Measurements from ENCODE around the gene CARS1.

CARS1 gene

GRCh38 chr11:3057069-3057963, at the start of gene CARS1:
TSS of gene CARS1 (minus strand) at chr11:3057423. CDS start at chr11:3057367, 56 bp downstream.
- DNase-seq (ENCODE audit: low read depth in 2 of 2), result peak; percentile 93 to 96

- DNase-seq (ENCODE audit: low read depth in 2 of 2), result no peak
Observed at GRCh38 chr11:3105791-3106735, 48.8 kb upstream of the CARS1 start.

DNA sequence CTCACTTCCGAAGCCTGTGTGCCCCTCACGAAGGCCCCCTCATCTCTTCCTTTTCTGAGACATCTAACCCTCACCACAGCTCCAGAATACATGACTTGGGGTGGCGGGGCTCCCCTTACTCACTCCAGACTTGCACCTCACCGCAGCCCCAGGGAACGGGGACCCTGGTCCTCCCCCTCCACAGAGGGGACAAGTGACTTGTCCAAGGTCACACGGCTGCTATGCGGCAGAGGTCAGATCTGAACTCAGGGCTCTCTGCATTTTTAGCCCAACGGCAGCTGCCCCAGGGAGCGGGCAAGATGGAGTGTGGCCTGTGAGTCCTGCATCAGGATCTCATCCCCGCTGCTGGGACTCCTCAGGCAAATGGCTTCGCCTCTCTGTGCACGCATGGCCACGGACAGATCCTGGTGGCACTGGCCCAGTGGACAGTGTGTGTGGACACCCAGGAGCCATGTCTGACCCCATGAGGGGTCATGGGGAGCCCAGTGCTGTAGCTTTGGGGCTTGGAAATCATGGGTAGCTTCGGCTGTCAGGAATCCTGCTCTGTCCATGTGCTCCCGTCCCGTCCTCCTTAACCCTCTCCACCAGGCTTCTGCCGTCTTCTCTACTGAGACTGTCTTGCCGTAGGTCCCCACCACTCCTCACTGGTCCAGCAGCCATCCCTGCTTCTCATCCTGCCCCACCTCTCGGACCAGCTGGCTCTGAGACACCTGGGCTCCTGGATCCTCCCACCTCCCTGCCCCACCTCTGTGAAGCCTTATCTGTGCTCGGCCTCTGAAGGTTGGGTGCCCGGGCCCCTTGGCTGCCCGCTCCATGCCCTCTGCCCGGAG, 48.0 kb upstream of the CARS1 start:
- no peak for DNase-seq (ENCODE audit: low read depth in 2 of 2)

GRCh38 chr11:3104051-3104714, 47.0 kb upstream of the CARS1 start:
- no peak for DNase-seq (ENCODE audit: low read depth in 2 of 2)

DNA sequence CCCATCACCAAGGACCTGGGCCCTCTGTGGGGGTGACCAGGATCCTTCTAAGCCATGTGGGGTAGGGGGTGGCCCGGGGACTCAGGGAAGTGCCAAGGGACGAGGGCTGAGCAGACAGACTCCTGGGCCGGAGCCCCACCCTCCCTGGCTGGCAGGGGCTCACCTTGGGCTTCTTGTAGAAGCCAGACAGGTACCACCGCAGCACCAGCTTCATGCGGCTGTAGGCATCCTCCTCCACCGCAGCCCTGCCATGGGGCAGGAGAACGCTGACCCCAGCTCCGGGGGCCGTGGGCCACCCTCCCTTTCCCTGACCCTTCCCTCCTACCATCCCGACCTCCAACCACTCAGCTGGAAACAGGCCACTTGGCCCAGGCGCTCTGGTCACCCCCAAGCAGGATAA, 45.9 kb upstream of the CARS1 start:
- DNase-seq (ENCODE audit: low read depth in 2 of 2), result no peak

GRCh38 chr11:3102641-3102921, 45.4 kb upstream of the CARS1 start:
- DNase-seq (ENCODE audit: low read depth in 2 of 2), result no peak

DNA sequence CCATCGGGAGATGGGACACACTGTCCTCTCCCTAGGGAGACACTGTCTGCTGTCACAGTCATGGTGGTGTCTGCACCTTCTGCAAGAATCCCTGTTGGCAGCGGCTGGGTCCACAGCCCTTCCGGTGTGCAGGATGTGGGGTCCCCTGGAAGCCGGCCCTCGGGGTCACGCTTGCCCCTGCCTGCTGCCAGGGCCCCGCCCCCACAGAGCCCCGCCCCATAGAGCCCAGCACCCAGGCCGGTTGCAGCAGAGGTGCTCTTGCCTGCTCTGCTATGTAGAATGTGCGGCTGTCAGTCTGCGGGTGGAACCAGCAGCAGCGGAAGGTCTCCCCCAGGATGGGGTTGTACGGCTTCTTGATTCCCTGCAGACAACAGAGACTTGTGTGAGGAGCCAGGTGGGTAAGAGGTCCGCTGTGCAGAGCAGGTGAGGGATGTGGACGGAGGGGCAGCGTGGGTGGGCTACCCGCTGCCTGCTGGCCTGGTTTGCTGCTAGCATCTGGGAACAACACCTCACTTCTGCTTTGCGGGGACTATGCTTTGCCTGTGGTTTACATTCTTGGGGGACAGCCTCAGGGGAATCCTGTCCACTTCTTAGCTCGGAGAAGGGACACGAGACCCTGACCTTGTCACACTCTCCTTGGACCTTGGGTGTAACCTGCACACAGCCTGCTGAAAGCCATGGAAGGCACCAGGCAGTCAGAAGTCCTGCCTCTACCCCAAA, 44.9 kb upstream of the CARS1 start:
- DNase-seq (ENCODE audit: low read depth in 2 of 2), result no peak

DNA sequence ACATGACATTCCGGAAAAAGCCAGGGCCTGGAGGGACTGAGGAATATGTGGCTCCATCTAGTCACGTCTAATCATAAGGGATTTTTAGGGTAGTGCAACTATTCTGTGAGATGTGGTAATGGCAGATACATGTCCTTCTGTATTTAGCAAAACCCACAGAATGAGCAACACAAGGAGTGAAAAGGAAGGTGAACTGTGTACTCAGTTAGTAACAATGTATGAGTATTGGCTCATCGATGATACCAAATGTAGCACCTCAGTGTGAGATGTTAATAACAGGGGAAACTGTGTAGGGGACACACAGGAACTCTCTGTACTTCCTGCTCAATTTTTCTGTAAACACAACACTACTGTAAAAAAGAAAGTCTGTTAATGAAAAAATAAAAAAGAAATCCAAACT, 42.0 kb upstream of the CARS1 start:
- DNase-seq (ENCODE audit: low read depth in 2 of 2), result no peak

- DNase-seq (ENCODE audit: low read depth in 2 of 2), result no peak
Observed at GRCh38 chr11:3096909-3097530, 39.8 kb upstream of the CARS1 start.

DNA sequence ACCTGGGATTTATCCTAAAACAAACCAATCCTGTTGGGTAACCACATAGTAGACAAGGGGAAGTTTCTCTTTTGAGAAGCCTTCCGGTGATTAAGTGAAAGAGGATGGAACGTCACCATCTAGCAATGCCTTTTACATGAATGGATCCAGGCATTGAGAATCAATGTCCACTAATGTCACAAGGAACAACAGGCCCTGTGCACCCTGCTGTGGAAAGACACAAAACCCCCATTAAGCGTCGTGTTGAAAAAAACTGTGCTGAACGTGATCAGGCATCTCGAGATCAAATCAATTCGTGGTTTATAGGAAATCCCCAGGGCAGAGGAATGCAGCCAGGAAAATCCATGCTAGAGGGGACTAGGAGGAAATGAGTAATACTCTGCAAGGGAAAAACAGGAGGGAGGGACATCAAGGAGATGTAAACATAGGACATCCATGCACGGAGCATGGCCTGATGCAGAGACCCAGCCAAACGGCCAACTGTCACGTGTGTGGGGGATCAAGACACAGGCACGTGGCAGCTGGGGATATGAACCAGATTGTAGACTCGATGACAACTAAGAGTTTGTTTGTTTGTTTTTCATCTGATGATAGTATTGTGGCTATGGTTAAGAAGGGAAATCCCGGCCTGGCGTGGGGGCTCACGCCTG, 38.6 kb upstream of the CARS1 start:
- no peak for DNase-seq (ENCODE audit: low read depth in 2 of 2)

DNA sequence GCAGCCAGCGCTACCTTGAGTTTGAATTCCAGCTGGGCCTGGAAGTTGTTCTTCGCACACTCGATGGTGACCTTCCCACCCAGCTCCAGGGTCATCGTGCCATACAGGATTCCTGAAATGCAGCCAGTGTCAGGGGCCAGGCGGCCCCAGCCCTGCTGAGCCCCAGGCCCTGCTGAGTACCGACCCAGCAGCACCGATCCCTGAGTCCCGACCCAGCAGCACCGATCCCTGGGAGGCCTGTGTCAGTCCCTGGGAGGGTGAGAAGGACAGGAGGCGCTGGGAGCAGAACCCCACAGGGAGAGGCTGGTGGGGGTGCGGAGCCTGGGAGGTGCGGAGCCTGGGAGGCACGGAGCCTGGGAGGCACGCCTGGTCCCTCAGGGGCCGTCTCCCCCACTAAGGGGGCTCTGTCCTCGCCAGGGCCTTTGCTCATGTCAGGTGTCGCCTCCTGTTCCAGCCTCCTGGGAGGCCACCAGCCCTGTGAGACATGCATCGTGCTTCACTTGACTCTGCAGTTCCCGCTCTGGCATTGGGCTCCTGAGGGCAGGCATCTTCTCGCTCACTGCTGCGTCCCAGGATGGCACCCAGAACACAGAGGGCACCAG, 37.1 kb upstream of the CARS1 start:
- no peak for DNase-seq (ENCODE audit: low read depth in 2 of 2)

GRCh38 chr11:3093281-3094191, 36.3 kb upstream of the CARS1 start:
- no peak for DNase-seq (ENCODE audit: low read depth in 2 of 2)

DNA sequence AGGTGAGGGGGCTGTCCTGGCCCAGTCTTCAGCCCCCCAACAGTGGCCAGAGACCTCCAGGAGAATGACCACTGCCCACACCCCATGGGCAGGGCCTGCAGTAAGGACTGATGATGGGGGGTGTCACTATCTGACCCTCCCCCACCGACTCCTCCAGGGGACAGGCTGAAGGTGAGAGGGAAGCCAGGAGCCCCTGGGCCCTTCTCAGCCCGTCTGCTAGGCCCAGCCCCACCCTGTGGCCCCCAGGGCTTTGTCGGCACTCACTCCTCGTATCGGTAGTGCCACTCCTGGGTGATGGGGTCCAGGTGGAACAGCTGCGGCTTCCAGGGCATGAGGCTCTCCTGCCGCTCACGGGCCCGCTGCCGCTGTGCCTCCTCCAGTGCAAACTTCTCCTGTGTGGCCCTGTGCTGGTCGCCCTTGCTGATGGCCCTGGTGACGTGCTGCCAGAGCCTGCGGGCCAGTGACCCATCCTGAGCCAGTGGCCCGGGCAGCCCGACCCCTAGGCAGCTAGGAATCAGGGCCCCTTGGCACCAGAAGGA, 35.4 kb upstream of the CARS1 start:
- DNase-seq (ENCODE audit: low read depth in 2 of 2), result no peak

- DNase-seq (ENCODE audit: low read depth in 2 of 2), result peak; percentile 48 to 51
Observed at GRCh38 chr11:3091846-3092602, 34.8 kb upstream of the CARS1 start.

GRCh38 chr11:3091081-3091845, 34.0 kb upstream of the CARS1 start:
- no peak for DNase-seq (ENCODE audit: low read depth in 2 of 2)

- no peak for DNase-seq (ENCODE audit: low read depth in 2 of 2)
Observed at GRCh38 chr11:3090096-3090901, 33.1 kb upstream of the CARS1 start.

All from stimulated activated CD8-positive, alpha-beta memory T cell treated with anti-CD3 and anti-CD28 coated beads, Interleukin-15, amount 100 ng/mL, for 48 hours (primary cell).